ENCODE data around the gene ATG16L2.
"Not testable (repeated sequence)": the region's sequence is repeated elsewhere in the genome, so short reads cannot be mapped to it uniquely, and the experiment has no call there.

Gene ATG16L2

DNA sequence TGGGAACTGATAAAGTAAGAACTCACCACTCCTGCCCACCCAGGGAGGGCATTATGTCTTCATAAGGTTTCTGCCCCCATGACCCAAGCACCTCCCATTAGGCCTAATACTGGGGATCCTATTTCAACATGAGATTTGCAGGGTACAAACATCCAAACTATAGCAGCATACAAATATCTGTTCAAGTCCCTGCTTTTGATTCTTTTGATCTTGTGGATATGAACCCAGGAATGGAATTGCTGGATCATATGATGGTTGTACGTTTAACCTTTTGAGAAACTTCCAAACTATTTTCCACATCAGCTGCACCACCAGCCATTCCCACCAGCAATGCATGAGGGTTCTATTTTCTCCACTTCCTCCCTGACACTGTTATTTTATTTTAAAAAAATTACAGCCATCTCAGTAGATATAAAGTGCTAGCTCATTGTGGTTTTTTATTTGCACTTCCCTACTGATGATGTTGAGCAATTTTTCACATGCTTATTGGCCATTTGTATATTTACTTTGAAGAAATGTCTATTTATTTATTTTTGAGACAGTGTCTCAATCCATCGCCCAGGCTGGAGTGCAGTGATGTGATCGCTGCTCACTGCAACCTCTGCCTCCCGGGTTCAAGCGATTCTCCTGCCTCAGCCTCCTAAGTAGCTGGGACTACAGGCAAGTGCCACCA, 7.1 kb upstream of the ATG16L2 start:
- DNase-seq = no peak

DNA sequence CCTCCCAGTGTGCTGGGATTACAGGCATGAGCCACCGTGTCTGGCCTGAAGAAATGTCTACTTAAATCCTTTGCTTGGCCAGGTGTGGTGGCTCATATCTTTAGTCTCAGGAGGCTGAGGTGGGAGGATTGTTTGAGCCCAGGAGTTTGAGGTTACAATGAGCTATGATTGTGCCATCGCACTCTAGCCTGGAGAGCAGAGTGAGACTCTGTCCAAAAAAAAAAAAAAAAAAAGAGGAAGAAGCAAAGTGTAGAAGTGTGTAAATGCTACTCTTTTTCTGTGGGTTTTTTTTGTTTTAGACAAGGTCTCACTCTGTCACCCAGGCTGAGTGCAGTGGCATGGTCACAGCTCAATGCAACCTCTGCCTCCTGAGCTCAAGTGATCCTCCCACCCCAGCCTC, 6.4 kb upstream of the ATG16L2 start:
- DNase-seq = no peak

GRCh38 chr11:72808331-72808798, 5.8 kb upstream of the ATG16L2 start:
- no peak for DNase-seq

- DNase-seq = not testable (repeated sequence)
These were observed 2.5 kb upstream of the ATG16L2 start for GRCh38 chr11:72811686-72812085.

- DNase-seq = peak; percentile 44
These were observed 1.6 kb upstream of the ATG16L2 start for GRCh38 chr11:72812604-72812966.

DNA sequence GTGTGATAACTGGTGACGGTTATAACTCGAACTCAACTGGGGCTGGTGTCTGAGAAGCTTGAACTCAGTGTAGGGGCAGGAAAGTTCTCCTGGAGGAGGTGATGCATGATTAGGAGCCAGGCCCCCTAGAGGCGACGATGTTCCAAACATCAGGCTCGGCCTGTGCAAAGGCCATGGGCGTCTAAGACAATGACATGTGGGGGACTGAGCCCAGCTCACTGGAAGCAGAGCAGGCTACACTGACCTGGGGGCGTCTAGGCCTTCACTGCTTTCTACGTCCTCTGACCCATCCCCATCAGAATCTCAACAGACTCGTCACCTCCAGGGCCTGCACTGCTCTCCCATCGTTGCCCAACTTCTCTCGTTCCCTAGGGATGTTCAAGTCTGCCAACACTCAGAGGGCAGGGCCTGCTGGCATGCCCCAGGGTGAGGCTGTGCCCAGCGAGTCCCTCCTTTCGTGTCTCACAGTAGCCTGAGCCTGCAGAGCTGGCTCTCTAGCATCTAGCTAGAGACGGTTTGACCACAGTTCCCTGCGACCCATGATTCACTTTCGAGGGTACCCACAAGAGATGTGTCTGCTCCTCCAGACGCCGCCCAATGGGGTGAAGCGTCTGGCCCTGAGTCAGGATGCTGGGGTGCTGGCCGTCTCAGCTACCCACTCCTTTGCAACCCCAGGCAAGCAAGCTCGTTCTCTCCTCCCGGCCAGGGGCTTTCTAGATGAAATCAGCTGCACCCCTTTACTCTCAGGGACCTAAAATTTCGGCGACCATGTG, 1.1 kb upstream of the ATG16L2 start:
- DNase-seq = peak; percentile 84

- peak; percentile 83 for DNase-seq
These were observed 398 bp upstream of the ATG16L2 start for GRCh38 chr11:72813740-72814285.

DNA sequence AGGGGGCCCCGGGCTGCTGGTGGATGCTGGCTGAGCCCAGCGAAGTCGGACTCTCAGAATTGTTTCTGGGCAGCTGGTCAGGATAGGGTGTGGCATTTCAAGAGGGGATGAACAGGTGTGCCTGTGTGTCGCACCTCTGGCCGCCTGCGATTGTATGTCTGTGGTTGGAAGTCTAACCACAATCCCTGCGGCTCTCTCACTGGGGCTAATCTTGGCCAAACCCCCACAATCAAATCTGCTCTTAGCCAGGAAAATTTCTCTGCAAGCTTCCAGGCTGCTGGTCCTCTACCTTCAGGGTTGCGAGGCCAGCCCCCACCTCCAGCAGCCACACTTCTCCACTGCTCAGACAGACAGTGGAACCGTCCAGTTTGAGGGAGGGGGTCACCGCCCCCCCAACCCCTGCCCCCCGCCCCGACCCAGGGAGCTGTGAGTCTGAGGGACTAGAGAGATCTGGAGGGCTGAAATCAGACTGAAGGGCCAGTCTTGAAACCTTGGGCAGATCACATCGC, 953 bp downstream of the ATG16L2 start:
- no peak for DNase-seq

GRCh38 chr11:72816404-72816990, 2.3 kb downstream of the ATG16L2 start:
- no peak for DNase-seq

GRCh38 chr11:72817966-72818365, 3.8 kb downstream of the ATG16L2 start:
- no peak for DNase-seq

GRCh38 chr11:72818971-72819370, 4.8 kb downstream of the ATG16L2 start:
- DNase-seq = no peak

GRCh38 chr11:72820439-72821139, 6.4 kb downstream of the ATG16L2 start:
- no peak for DNase-seq

- DNase-seq = peak; percentile 54
These were observed 7.2 kb downstream of the ATG16L2 start for GRCh38 chr11:72821221-72821919.

- peak; percentile 94 for DNase-seq
These were observed 7.9 kb downstream of the ATG16L2 start for GRCh38 chr11:72821920-72822799.

DNA sequence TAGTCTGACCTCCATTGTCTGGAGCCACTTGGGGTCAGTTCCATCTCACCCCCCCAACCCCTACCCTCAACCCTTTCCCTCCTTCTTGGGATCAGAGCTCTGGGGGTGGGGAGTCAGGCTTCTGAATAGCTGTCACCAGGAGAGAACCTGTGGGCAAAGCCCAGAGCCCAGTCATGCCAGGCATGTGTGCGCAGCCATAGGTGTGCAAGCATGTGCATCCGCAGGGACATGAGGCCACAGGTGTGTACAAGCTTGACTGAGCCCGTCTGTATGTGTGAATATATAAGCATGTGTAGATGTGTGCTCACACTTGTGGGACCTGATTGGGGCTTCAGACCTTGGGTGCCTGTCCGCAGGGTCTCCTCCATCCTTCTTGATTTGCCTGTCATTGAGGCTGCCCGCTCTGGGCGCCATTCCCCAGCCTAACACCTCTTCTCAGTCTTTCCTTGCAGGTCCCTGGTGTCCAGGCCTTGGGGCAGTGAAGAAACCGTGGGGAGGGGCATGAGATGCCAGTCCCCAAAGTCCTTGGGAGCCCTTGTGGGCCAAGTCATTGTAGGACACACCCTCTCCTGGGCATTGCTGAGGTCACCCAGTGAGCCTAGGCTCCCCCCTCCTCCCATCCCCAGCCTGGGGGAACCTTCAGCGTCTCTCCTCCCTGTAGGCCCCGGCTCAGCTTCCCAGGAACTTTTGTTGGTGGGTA, 9.0 kb downstream of the ATG16L2 start:
- no peak for DNase-seq

- DNase-seq = no peak
These were observed 9.8 kb downstream of the ATG16L2 start for GRCh38 chr11:72824020-72824419.

DNA sequence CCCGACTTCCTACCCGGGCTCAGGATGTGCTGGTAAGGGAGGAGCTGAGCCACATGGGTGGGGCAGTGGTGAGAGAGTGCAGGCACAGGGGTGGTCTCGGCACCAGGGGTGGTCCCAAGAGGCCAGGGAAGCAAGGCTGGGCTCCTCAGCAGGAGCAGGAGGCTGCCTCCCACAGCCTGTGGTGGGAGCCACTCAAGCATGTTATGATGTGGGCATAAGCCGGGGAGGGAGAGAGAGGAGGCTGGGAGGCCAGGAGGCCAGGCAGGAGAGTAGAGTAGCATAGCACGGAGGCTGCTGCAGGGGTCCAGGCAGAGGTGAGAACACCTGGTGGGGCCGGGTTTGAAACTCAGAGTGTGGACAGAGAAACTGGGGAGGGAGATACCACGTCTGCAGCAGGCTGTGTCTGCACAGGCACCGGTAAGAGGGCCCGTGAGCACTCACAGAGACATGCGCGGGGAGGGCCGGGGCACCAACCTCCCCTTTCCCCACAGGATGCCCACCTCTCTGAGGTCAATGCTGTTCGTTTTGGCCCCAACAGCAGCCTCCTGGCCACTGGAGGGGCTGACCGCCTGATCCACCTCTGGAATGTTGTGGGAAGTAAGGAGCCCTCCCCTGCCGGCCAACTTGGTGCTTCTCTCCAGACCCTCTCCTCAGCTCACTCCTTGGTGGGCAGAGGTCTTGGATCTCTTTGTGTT, 10.7 kb downstream of the ATG16L2 start:
- no peak for DNase-seq

DNA sequence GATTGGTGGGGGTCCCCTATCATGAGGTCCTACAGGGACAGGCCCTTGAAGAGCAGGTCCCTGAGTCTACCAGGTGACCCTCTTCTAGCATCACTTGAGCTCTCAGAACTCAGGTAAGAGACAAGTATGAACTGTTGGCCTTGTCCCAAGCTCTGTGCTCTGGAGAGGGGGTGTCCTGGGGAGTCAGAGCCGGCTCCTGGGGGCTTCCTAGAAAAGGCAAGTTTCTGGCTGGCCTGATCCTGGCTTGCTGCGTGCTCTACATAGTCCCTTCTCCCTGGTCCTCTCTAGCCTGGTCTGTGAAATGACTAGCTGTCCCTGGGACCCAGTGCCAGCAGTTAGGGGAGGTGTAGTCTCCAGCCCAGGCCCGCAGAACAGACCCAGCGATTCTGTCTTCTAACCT, 11.4 kb downstream of the ATG16L2 start:
- DNase-seq = no peak

DNA sequence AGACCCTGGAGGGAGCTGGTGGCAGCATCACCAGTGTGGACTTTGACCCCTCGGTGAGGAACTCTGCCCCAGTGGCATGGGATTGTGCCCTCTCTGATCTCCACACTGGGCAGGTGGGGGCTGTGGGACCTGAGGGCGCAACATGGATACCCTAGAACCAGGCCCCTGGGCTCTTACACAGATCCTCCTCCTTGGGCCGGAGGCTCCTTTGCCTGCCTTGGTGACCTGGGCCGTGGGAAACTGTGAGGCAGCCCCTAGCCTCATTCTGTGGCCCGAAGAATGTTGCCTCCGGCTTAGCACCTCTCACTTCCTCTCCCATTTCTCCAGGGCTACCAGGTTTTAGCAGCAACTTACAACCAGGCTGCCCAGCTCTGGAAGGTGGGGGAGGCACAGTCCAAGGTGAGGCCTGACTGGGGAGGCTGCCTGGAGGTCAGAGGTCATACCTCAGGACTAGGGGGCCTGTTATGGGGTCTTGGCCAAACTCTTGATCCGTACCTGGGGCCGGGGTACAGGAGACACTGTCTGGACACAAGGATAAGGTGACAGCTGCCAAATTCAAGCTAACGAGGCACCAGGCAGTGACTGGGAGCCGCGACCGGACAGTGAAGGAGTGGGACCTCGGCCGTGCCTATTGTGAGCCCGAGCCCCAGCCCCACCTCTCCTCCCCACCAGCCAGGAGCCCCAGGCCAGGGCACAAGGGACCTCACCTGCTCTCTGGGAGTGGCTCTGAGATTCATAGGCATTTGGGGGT, 12.2 kb downstream of the ATG16L2 start:
- DNase-seq = no peak

Data from NCI-H82 (cell line).